ENCODE results near the gene KLK5.

KLK5 gene

GRCh38 chr19:50943074-50943828, 9.6 kb downstream of the KLK5 start:
- Histone ChIP-seq H3K9me2 (replicated peaks; ENCODE audit: low read depth, low read length) (no peaks in the 10 kb centered on the region), H3K4me2 (ENCODE audit: low read depth, low read length, poor library complexity, severe bottlenecking) (no peak overlapping the region), H2AFZ (ENCODE audit: low read length) (no peak overlapping the region), H3K4me3 (ENCODE audit: low read length, poor library complexity, severe bottlenecking) (no peak overlapping the region), H3K9ac (ENCODE audit: low read depth, low read length, poor library complexity, severe bottlenecking) (no peak overlapping the region), H3K36me3 (ENCODE audit: insufficient read depth, low read length) (no peaks in the 10 kb centered on the region), H3K79me2 (ENCODE audit: insufficient read depth, low read length) (no peaks in the 10 kb centered on the region), H3F3A (ENCODE audit: low read depth) (no peaks in the 10 kb centered on the region), H3K9me3 (ENCODE audit: insufficient read depth, low read depth, low read length) (no peaks in the 10 kb centered on the region), H4K20me1 (ENCODE audit: insufficient read depth, low read length, poor library complexity, severe bottlenecking) (no peaks in the 10 kb centered on the region), H3K27me3 (ENCODE audit: insufficient read depth, low read length, poor library complexity, severe bottlenecking) (no peaks in the 10 kb centered on the region), H3K4me1 (ENCODE audit: insufficient read depth, low read length, poor library complexity, severe bottlenecking) (no peaks in the 10 kb centered on the region)
- TF ChIP-seq EZH2phosphoT487 (IDR thresholded peaks at IDR 0.05; ENCODE audit: borderline replicate concordance) (no peak), CTCF (conservative IDR thresholded peaks at IDR 0.05; ENCODE audit: low read length) (no peak)

- no peaks in the 10 kb centered on the region for H3K4me1 ChIP-seq (ENCODE audit: insufficient read depth, low read length, poor library complexity, severe bottlenecking)
- H3K9ac ChIP-seq (ENCODE audit: low read depth, low read length, poor library complexity, severe bottlenecking), result no peak overlapping the region
- H2AFZ ChIP-seq (ENCODE audit: low read length), result no peak overlapping the region
- H3K9me3 ChIP-seq (ENCODE audit: insufficient read depth, low read depth, low read length), result no peaks in the 10 kb centered on the region
- H3F3A ChIP-seq (ENCODE audit: low read depth), result no peaks in the 10 kb centered on the region
- no peaks in the 10 kb centered on the region for H4K20me1 ChIP-seq (ENCODE audit: insufficient read depth, low read length, poor library complexity, severe bottlenecking)
- no peaks in the 10 kb centered on the region for H3K36me3 ChIP-seq (ENCODE audit: insufficient read depth, low read length)
- H3K4me2 ChIP-seq (ENCODE audit: low read depth, low read length, poor library complexity, severe bottlenecking), result no peak overlapping the region
- no peak for TF ChIP-seq CTCF (conservative IDR thresholded peaks at IDR 0.05; ENCODE audit: low read length)
- TF ChIP-seq EZH2phosphoT487 (IDR thresholded peaks at IDR 0.05; ENCODE audit: borderline replicate concordance), result no peak
- H3K9me2 ChIP-seq (replicated peaks; ENCODE audit: low read depth, low read length), result no peaks in the 10 kb centered on the region
- H3K79me2 ChIP-seq (ENCODE audit: insufficient read depth, low read length), result no peaks in the 10 kb centered on the region
- no peaks in the 10 kb centered on the region for H3K27me3 ChIP-seq (ENCODE audit: insufficient read depth, low read length, poor library complexity, severe bottlenecking)
- H3K4me3 ChIP-seq (ENCODE audit: low read length, poor library complexity, severe bottlenecking), result no peak overlapping the region
Observed at GRCh38 chr19:50939596-50939995, 13.2 kb downstream of the KLK5 start.

DNA sequence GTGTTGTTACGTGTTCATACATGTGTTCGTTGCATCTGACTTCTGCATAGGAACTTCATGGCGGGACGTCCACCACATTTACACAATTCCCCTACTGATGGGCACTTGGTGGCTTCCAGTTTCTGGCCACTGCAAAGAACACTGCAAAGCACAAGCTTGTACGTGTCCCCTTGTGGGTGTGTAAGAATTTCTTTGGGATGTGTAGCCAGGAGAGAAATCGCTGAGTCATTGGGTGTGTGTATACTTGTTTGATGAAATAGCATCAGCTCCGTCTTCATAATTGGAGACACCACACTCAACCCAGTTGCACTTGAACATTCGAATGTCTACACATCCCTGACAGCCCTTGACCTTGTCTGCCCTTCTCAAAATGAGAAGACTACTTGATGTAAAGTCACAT, 19.2 kb downstream of the KLK5 start:
- H3K4me3 ChIP-seq (ENCODE audit: low read length, poor library complexity, severe bottlenecking), result no peak overlapping the region
- no peak overlapping the region for H3K9ac ChIP-seq (ENCODE audit: low read depth, low read length, poor library complexity, severe bottlenecking)
- H3K9me3 ChIP-seq (ENCODE audit: insufficient read depth, low read depth, low read length), result no peaks in the 10 kb centered on the region
- H4K20me1 ChIP-seq (ENCODE audit: insufficient read depth, low read length, poor library complexity, severe bottlenecking), result no peaks in the 10 kb centered on the region
- no peaks in the 10 kb centered on the region for H3K4me1 ChIP-seq (ENCODE audit: insufficient read depth, low read length, poor library complexity, severe bottlenecking)
- no peak overlapping the region for H2AFZ ChIP-seq (ENCODE audit: low read length)
- H3F3A ChIP-seq (ENCODE audit: low read depth), result no peaks in the 10 kb centered on the region
- H3K27me3 ChIP-seq (ENCODE audit: insufficient read depth, low read length, poor library complexity, severe bottlenecking), result no peaks in the 10 kb centered on the region
- no peak overlapping the region for H3K4me2 ChIP-seq (ENCODE audit: low read depth, low read length, poor library complexity, severe bottlenecking)
- no peaks in the 10 kb centered on the region for H3K36me3 ChIP-seq (ENCODE audit: insufficient read depth, low read length)
- no peaks in the 10 kb centered on the region for H3K79me2 ChIP-seq (ENCODE audit: insufficient read depth, low read length)
- no peak for TF ChIP-seq CTCF (conservative IDR thresholded peaks at IDR 0.05; ENCODE audit: low read length)
- no peak for TF ChIP-seq EZH2phosphoT487 (IDR thresholded peaks at IDR 0.05; ENCODE audit: borderline replicate concordance)
- H3K9me2 ChIP-seq (replicated peaks; ENCODE audit: low read depth, low read length), result no peaks in the 10 kb centered on the region

Measured in Loucy (cell line).